SK-N-SH (cell line): ENCODE data around the gene CDC25B.

Experiments
- EP300 ChIP-seq, 2 experiments: IDR thresholded peaks; 2 replicates each; pipeline versions ENCODE4 v1.4.0 to v1.6.1; 2012; ENCODE audit warnings: borderline replicate concordance in 1 of 2, low read depth in 1 of 2, low read length in 1 of 2
- EZH2phosphoT487 ChIP-seq: fragments of 200-600 bp; sonication (generic); IDR thresholded peaks from 2 replicates; pipeline ENCODE4 v1.6.1; 2017; ENCODE audit warnings: low read depth, mixed run types, mild to moderate bottlenecking, antibody characterized with exemption, moderate library complexity, borderline replicate concordance
- NFIC ChIP-seq: IDR thresholded peaks from 2 replicates; pipeline ENCODE4 v1.4.0; 2012; ENCODE audit warnings: borderline replicate concordance
- USF1 ChIP-seq: IDR thresholded peaks from 2 replicates; pipeline ENCODE4 v1.4.0; 2012; ENCODE audit warnings: low read depth, borderline replicate concordance
- ZBTB33 ChIP-seq: IDR thresholded peaks from 2 replicates; pipeline ENCODE4 v1.4.0; 2012; ENCODE audit warnings: low read depth, borderline replicate concordance
- TF ChIP-seq, protein P1 (sequence below): IDR thresholded peaks from 2 replicates; pipeline ENCODE4 v1.6.1; 2012; ENCODE audit warnings: mild to moderate bottlenecking, low read depth, low read length, moderate library complexity
- TF ChIP-seq, protein P2 (sequence below): fragments of 200-600 bp; sonication (generic); IDR thresholded peaks from 2 replicates; pipeline ENCODE4 v1.6.1; 2017; ENCODE audit warnings: antibody characterized with exemption, mild to moderate bottlenecking, moderate library complexity

DNA sequence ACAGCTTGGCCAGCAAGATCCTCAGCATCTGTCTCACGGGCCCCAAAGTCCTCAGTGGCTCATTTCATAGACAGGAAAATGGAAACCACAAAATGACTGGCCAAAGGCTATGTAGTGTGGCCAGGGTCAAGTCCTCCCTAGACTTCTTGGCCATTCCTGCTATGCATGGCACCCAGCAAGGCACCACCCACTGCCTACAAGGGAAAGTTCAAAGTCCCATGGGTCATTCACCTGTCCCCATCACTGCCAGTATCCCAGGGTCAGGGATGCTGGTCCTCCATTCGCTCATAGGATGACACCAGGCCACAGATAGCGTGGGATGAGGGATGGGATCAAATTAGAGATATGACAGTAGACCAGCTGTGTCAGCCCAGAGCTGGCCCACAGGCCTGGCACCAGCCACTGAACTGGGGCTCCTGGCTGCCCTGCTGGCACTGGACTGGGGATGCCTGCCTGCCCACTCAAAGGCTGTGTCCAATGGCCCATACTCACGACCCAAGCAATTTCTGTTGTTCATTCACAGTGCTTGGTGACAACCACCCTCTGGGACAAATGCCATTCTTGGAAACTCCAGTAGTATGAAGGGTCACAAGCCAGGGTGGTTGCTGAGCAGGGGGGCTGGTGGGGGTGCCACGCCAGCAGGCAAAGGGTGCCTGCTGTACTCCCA lies 40.2 kb upstream of the CDC25B start:
- TF ChIP-seq NFIC: no peak
- TF ChIP-seq, protein P1, sequence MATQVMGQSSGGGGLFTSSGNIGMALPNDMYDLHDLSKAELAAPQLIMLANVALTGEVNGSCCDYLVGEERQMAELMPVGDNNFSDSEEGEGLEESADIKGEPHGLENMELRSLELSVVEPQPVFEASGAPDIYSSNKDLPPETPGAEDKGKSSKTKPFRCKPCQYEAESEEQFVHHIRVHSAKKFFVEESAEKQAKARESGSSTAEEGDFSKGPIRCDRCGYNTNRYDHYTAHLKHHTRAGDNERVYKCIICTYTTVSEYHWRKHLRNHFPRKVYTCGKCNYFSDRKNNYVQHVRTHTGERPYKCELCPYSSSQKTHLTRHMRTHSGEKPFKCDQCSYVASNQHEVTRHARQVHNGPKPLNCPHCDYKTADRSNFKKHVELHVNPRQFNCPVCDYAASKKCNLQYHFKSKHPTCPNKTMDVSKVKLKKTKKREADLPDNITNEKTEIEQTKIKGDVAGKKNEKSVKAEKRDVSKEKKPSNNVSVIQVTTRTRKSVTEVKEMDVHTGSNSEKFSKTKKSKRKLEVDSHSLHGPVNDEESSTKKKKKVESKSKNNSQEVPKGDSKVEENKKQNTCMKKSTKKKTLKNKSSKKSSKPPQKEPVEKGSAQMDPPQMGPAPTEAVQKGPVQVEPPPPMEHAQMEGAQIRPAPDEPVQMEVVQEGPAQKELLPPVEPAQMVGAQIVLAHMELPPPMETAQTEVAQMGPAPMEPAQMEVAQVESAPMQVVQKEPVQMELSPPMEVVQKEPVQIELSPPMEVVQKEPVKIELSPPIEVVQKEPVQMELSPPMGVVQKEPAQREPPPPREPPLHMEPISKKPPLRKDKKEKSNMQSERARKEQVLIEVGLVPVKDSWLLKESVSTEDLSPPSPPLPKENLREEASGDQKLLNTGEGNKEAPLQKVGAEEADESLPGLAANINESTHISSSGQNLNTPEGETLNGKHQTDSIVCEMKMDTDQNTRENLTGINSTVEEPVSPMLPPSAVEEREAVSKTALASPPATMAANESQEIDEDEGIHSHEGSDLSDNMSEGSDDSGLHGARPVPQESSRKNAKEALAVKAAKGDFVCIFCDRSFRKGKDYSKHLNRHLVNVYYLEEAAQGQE: no peak
- TF ChIP-seq, protein P2, sequence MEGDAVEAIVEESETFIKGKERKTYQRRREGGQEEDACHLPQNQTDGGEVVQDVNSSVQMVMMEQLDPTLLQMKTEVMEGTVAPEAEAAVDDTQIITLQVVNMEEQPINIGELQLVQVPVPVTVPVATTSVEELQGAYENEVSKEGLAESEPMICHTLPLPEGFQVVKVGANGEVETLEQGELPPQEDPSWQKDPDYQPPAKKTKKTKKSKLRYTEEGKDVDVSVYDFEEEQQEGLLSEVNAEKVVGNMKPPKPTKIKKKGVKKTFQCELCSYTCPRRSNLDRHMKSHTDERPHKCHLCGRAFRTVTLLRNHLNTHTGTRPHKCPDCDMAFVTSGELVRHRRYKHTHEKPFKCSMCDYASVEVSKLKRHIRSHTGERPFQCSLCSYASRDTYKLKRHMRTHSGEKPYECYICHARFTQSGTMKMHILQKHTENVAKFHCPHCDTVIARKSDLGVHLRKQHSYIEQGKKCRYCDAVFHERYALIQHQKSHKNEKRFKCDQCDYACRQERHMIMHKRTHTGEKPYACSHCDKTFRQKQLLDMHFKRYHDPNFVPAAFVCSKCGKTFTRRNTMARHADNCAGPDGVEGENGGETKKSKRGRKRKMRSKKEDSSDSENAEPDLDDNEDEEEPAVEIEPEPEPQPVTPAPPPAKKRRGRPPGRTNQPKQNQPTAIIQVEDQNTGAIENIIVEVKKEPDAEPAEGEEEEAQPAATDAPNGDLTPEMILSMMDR: no peak
- TF ChIP-seq USF1: no peak
- no peak for TF ChIP-seq EP300 (IDR thresholded peaks at IDR 0.05; ENCODE audit: borderline replicate concordance in 1 of 2, low read depth in 1 of 2, low read length in 1 of 2)
- TF ChIP-seq EZH2phosphoT487: no peak
- no peak for TF ChIP-seq ZBTB33
